CD4-positive, alpha-beta T cell treated with Interleukin-10 for 1 hour (primary cell): ENCODE measurements around the gene ATP2B3.
A peak's percentile ranks its signal among the peaks of the same experiment; 100 is the strongest.

Experiments used
- DNase-seq: peaks from one replicate; pipeline ENCODE4 v3.0.0-alpha.2; 2020

ATP2B3 gene

GRCh38 chrX:153539171-153539978, 21.9 kb downstream of the ATP2B3 start:
- DNase-seq, result peak; percentile 58

- DNase-seq, result no peak
Observed at GRCh38 chrX:153539979-153540358, 22.5 kb downstream of the ATP2B3 start.

GRCh38 chrX:153544727-153545126, 27.3 kb downstream of the ATP2B3 start:
- DNase-seq, result no peak

- no peak for DNase-seq
Observed at GRCh38 chrX:153546386-153546785, 28.9 kb downstream of the ATP2B3 start.

- no peak for DNase-seq
Observed at GRCh38 chrX:153547195-153547594, 29.8 kb downstream of the ATP2B3 start.

- no peak for DNase-seq
Observed at GRCh38 chrX:153549231-153549630, 31.8 kb downstream of the ATP2B3 start.

GRCh38 chrX:153549807-153550206, 32.4 kb downstream of the ATP2B3 start:
- no peak for DNase-seq

GRCh38 chrX:153551135-153551534, 33.7 kb downstream of the ATP2B3 start:
- DNase-seq, result no peak

GRCh38 chrX:153554519-153555167, 37.2 kb downstream of the ATP2B3 start:
- peak; percentile 61 for DNase-seq

- DNase-seq, result no peak
Observed at GRCh38 chrX:153556767-153557166, 39.3 kb downstream of the ATP2B3 start.

- no peak for DNase-seq
Observed at GRCh38 chrX:153557618-153558355, 40.3 kb downstream of the ATP2B3 start.

- no peak for DNase-seq
Observed at GRCh38 chrX:153560000-153560399, 42.6 kb downstream of the ATP2B3 start.

- DNase-seq, result no peak
Observed at GRCh38 chrX:153560466-153560865, 43.0 kb downstream of the ATP2B3 start.

GRCh38 chrX:153561337-153561736, 43.9 kb downstream of the ATP2B3 start:
- no peak for DNase-seq

GRCh38 chrX:153562546-153562945, 45.1 kb downstream of the ATP2B3 start:
- DNase-seq, result no peak

GRCh38 chrX:153564047-153564606, 46.7 kb downstream of the ATP2B3 start:
- no peak for DNase-seq

GRCh38 chrX:153565996-153566580, 48.6 kb downstream of the ATP2B3 start:
- DNase-seq, result no peak

- no peak for DNase-seq
Observed at GRCh38 chrX:153568451-153569011, 51.1 kb downstream of the ATP2B3 start.

- no peak for DNase-seq
Observed at GRCh38 chrX:153569475-153569874, 52.0 kb downstream of the ATP2B3 start.

GRCh38 chrX:153571534-153571908, 54.1 kb downstream of the ATP2B3 start:
- no peak for DNase-seq

GRCh38 chrX:153572601-153573000, 55.2 kb downstream of the ATP2B3 start:
- DNase-seq, result no peak

- no peak for DNase-seq
Observed at GRCh38 chrX:153573984-153574383, 56.5 kb downstream of the ATP2B3 start.
